ENCODE measurements around the gene BEND6. TPM values are rescaled to one million over a fixed set of nuclear protein-coding genes. Genes with fewer than 3 reads are reported as not detected.

Gene BEND6
- total and polyA plus RNA-seq, 3 donors from 2014 or later = 0.87 to 1.4 (median 1.0) TPM

DNA sequence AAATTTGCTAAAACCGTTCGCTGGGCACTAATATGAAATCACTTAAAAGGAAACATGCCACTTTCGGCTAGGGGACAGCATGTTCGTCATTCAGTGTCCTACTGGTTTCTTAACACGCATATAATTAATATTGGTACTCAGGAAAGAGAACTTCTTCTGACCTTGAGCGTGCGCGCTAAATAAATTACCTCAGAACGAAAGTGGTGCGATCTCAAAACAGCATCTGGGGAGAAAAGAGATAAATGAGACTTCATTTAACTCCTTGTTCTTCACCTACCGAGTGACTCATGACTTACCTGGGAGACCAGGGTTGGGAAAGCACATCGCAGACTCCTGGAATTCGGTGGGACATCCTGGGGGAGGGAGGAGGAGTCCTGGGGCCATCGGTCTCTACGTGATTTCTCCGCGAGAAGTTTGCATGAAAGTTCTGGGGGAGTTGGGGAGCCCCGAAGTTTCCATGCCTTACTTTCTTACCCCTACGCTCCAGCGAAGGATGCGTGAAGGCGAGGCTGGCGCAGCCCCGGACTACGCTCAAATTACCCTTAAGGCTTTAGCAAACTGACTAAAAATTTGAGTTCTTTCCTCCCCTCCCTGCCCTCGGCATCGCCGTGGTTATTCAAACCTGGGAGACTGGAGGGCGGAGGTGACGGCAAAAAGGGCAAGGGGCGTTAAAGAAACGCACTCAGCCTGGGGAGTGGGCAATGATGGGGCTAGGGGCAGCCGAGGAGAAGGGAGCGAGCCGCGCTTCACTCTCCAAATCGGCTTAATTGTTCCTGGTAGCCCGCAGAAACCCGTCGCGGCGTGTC, 1.1 kb upstream of the BEND6 start:
- DNase-seq = no peak
- H3K4me3 ChIP-seq = peak overlapping the region; percentile 62 to 67
- 1 to 2% methylated on average over 36 to 42 of the region's 42 CpGs for WGBS, 2 donors
- no peaks in the 10 kb centered on the region for H3K36me3 ChIP-seq (ENCODE audit: low read depth, missing control alignments)
- intact Hi-C loops (cut with DNase I; ENCODE audit: low total_unique reads) = no loop called here
- TF ChIP-seq, protein P1, sequence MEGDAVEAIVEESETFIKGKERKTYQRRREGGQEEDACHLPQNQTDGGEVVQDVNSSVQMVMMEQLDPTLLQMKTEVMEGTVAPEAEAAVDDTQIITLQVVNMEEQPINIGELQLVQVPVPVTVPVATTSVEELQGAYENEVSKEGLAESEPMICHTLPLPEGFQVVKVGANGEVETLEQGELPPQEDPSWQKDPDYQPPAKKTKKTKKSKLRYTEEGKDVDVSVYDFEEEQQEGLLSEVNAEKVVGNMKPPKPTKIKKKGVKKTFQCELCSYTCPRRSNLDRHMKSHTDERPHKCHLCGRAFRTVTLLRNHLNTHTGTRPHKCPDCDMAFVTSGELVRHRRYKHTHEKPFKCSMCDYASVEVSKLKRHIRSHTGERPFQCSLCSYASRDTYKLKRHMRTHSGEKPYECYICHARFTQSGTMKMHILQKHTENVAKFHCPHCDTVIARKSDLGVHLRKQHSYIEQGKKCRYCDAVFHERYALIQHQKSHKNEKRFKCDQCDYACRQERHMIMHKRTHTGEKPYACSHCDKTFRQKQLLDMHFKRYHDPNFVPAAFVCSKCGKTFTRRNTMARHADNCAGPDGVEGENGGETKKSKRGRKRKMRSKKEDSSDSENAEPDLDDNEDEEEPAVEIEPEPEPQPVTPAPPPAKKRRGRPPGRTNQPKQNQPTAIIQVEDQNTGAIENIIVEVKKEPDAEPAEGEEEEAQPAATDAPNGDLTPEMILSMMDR (IDR thresholded peaks at IDR 0.05) = no peak
- TF ChIP-seq POLR2A (IDR thresholded peaks at IDR 0.05) = no peak
- H3K27me3 ChIP-seq = no peaks in the 10 kb centered on the region
- H3K9me3 ChIP-seq = no peaks in the 10 kb centered on the region
- H3K27ac ChIP-seq = peak overlapping the region in 1 of 2 donors; percentile 23
- H3K4me1 ChIP-seq = peaks cover 6% of the 10 kb centered on the region

DNA sequence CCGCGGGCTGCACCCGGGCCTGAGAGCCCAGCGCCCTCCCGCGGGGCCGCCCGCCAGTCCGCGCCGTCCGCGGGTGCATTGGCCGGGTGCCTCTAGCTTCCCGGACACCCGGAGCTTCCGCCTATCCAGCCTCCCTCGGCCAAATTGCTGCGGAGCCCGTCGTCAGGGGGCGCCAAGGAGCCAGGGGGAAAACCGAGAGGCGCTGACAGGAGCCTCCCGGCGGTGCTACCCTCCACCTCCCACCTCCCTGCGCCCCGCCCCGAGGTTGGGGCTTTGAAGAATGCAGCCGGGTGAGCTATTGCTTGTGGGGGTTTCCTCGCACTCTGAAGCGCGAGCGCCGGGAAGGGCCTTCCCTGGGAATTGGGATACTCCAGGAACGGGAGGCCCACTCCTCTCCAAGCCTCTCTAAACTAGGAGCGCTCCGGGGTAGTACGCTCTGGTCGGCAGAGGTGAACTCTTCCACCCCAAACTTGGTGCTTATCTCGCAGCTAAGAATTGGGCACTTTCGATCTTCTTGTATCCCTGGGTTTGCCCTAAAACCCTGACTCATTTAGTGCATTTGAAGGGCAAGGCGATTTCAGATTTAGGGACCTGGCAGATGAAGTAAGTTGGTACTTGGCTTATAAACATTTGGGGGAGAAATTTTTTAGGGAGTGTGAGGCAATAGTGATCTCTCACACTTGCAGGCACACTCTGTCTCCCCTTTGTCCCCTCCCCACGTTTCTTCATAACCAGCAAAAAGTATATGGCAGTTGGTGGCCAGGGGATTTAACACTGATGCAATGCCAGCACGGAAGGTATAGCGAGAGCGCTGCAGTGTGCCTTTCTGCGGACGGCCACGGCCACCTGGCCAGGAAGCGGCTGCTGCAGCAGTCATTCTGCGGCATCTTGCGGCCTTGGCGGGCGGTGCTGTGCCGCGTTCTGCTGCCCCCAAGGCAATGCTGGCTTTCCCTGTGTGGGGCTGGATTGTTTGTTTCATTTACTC, 556 bp downstream of the BEND6 start:
- 0% methylated on average over 21 to 51 of the region's 57 CpGs for WGBS, 2 donors

DNA sequence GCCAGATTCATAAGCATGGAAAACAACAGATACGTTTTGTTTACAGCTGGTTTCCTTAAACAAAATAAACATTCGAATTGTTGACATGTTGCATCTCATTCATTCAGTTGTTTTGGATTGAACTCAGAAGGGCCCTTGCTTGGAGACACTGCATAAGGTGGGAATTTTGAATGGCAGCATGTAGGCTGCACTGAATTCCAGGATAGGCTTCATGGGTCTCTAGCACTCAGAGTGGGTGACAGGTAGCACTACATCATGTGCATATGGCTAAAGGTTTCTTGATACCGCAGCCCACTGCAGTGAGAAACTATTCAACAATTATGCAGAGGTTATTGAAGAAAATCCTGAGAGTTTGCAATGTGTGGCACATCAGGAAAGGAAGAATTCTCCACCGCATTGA, 1.6 kb downstream of the BEND6 start:
- Histone ChIP-seq H3K36me3 (ENCODE audit: low read depth, missing control alignments) (no peaks in the 10 kb centered on the region), H3K4me1 (peaks cover 6% of the 10 kb centered on the region), H3K9me3 (no peaks in the 10 kb centered on the region), H3K4me3 (no peak overlapping the region), H3K27ac (no peak overlapping the region), H3K27me3 (no peaks in the 10 kb centered on the region)
- TF ChIP-seq, protein P1 (IDR thresholded peaks at IDR 0.05) = no peak
- TF ChIP-seq POLR2A (IDR thresholded peaks at IDR 0.05) = no peak
- intact Hi-C loops (cut with DNase I; ENCODE audit: low total_unique reads) = no loop called here
- no peak for DNase-seq
- WGBS, 2 donors = 53 to 68% methylated on average over 4 of the region's 4 CpGs

More for the DNA sequence above, 556 bp downstream of the BEND6 start:
- no peaks in the 10 kb centered on the region for H3K27me3 ChIP-seq
- H3K9me3 ChIP-seq = no peaks in the 10 kb centered on the region
- H3K4me1 ChIP-seq = peaks cover 6% of the 10 kb centered on the region
- DNase-seq = peak; percentile 84
- peak overlapping the region; percentile 9 to 23 for H3K27ac ChIP-seq
- TF ChIP-seq, protein P1 (IDR thresholded peaks at IDR 0.05) = peak; percentile 25 to 70 (median 58)
- TF ChIP-seq POLR2A (IDR thresholded peaks at IDR 0.05) = no peak
- intact Hi-C loops (cut with DNase I; ENCODE audit: low total_unique reads) = no loop called here
- peak overlapping the region; percentile 60 to 67 for H3K4me3 ChIP-seq
- H3K36me3 ChIP-seq (ENCODE audit: low read depth, missing control alignments) = no peaks in the 10 kb centered on the region

DNA sequence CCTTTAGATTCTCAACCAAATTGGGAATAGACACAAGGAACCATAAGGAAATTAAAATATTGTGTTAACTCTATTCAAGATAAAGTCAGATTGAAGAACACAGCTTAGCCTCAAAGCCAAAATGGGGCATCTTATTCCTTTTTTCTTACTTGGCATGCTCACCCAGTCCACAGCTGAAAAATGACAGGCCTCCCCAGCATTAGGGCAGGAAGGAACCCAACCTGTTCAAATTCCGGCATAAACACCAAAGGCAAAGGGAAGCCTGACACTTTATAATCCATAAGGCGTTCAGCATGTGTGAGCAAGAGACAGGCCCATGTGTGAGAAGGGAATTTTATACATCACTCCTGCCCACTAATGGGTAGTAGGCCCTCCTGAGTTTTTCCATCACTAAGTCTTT, 2.9 kb downstream of the BEND6 start:
- peaks cover 6% of the 10 kb centered on the region for H3K4me1 ChIP-seq
- TF ChIP-seq POLR2A (IDR thresholded peaks at IDR 0.05) = no peak
- TF ChIP-seq, protein P1 (IDR thresholded peaks at IDR 0.05) = no peak
- 85 to 98% methylated on average over 2 of the region's 2 CpGs for WGBS, 2 donors
- H3K27ac ChIP-seq = no peak overlapping the region
- no peak for DNase-seq
- H3K36me3 ChIP-seq (ENCODE audit: low read depth, missing control alignments) = no peaks in the 10 kb centered on the region
- no peaks in the 10 kb centered on the region for H3K27me3 ChIP-seq
- H3K4me3 ChIP-seq = no peak overlapping the region
- intact Hi-C loops (cut with DNase I; ENCODE audit: low total_unique reads) = no loop called here
- no peaks in the 10 kb centered on the region for H3K9me3 ChIP-seq

Data from testis (tissue), 3 donors.